IMR-90 (cell line): ENCODE data around the gene LILRA6. TPM values are rescaled to one million over a fixed set of nuclear protein-coding genes. Genes with fewer than 3 reads are reported as not detected.
A peak's percentile ranks its signal among the peaks of the same experiment; 100 is the strongest.

Experiments
- ATAC-seq: fragments of 200-7000 bp; cut with Tn5 transposase; 2 replicates; pipeline ENCODE4 v1.9.1; 2020; ENCODE audit warnings: low read depth, mild to moderate bottlenecking, moderate library complexity
- BruUV-seq: library from RNA; stranded (reverse); fragments of 400-500 nt; replicated peaks from 2 replicates; lab custom pipeline; 2021; lab: Mats Ljungman, UMichigan
- CTCF ChIA-PET: fragments of 300-600 bp; formaldehyde crosslinking; extraction: SDS; loops from one replicate; lab custom pipeline; 2021; ENCODE audit warnings: antibody characterized with exemption; lab: Yijun Ruan, JAX
- POLR2A ChIA-PET: fragments of 300-600 bp; sonication (Branson Sonifier 250); formaldehyde crosslinking; loops from one replicate; lab custom pipeline; 2022; ENCODE audit warnings: antibody characterized with exemption; ENCODE audit not compliant: unreplicated experiment; lab: Charles Lee
- DNase-seq: peaks from one replicate; pipeline ENCODE4 v3.0.0; 2013
- H2AFZ ChIP-seq: replicated peaks from 2 replicates; pipeline ENCODE3; 2013; ENCODE audit warnings: low read length, mild to moderate bottlenecking; ENCODE audit not compliant: poor library complexity
- H2AK5ac ChIP-seq: 2 replicates; pipeline ENCODE4 v1.6.1; 2013; ENCODE audit warnings: low read depth, low read length, inconsistent platforms
- H2AK9ac ChIP-seq: replicated peaks from 2 replicates; pipeline ENCODE3; 2013; ENCODE audit warnings: mild to moderate bottlenecking, low read depth, low read length, moderate library complexity; ENCODE audit not compliant: poor library complexity
- H2BK120ac ChIP-seq: 2 replicates; pipeline ENCODE4 v1.6.1; 2013; ENCODE audit warnings: low read depth, low read length, inconsistent platforms
- H2BK15ac ChIP-seq: 3 replicates; pipeline ENCODE4 v1.6.1; 2013; ENCODE audit warnings: low read depth, low read length, inconsistent platforms
- H2BK20ac ChIP-seq: 2 replicates; pipeline ENCODE4 v1.6.1; 2013; ENCODE audit warnings: low read depth, mild to moderate bottlenecking, inconsistent platforms, low read length, moderate library complexity
- H2BK5ac ChIP-seq: 2 replicates; pipeline ENCODE4 v1.6.1; 2013; ENCODE audit warnings: mild to moderate bottlenecking, low read depth, low read length, inconsistent platforms; ENCODE audit not compliant: poor library complexity, severe bottlenecking
- H3K14ac ChIP-seq: replicated peaks from 2 replicates; pipeline ENCODE4 v1.6.1; 2013; ENCODE audit warnings: low read depth, low read length, inconsistent platforms
- H3K18ac ChIP-seq: 2 replicates; pipeline ENCODE4 v1.6.1; 2013; ENCODE audit warnings: low read depth, low read length, control low read depth
- H3K23ac ChIP-seq: 2 replicates; pipeline ENCODE4 v1.6.1; 2013; ENCODE audit warnings: low read depth, low read length, inconsistent platforms
- H3K27ac ChIP-seq: 2 replicates; pipeline ENCODE4 v1.5.1; 2013; ENCODE audit warnings: mild to moderate bottlenecking, control low read depth, low read length; ENCODE audit not compliant: insufficient read depth
- H3K27me3 ChIP-seq: 2 replicates; pipeline ENCODE4 v1.6.1; 2013; ENCODE audit warnings: low read length; ENCODE audit not compliant: control insufficient read depth, insufficient read depth
- H3K36me3 ChIP-seq: 2 replicates; pipeline ENCODE4 v1.6.1; 2013; ENCODE audit warnings: low read length, mixed read lengths; ENCODE audit not compliant: control insufficient read depth, insufficient read depth
- H3K4ac ChIP-seq: 2 replicates; pipeline ENCODE4 v1.6.1; 2013; ENCODE audit warnings: low read depth, low read length, inconsistent platforms
- H3K4me1 ChIP-seq: 2 replicates; pipeline ENCODE4 v1.6.1; 2013; ENCODE audit warnings: low read length, mixed read lengths; ENCODE audit not compliant: control insufficient read depth, insufficient read depth
- H3K4me2 ChIP-seq: 2 replicates; pipeline ENCODE4 v1.6.1; 2013; ENCODE audit warnings: low read depth, mild to moderate bottlenecking, control low read depth, low read length, moderate library complexity
- H3K4me3 ChIP-seq: 2 replicates; pipeline ENCODE4 v1.5.1; 2013; ENCODE audit warnings: low read depth, mild to moderate bottlenecking, control low read depth, low read length, moderate library complexity; ENCODE audit not compliant: insufficient read depth
- H3K56ac ChIP-seq: 2 replicates; pipeline ENCODE4 v1.6.1; 2013; ENCODE audit warnings: low read length, inconsistent platforms; ENCODE audit not compliant: insufficient read depth; ENCODE audit errors: extremely low read depth
- H3K79me1 ChIP-seq, 2 experiments: 2 replicates each; pipeline ENCODE4 v1.6.1; 2013; ENCODE audit warnings: low read length in 2 of 2, inconsistent platforms in 1 of 2, low read depth in 1 of 2
- H3K9ac ChIP-seq: 2 replicates; pipeline ENCODE4 v1.6.1; 2013; ENCODE audit warnings: low read depth, low read length, control low read depth
- H3K9me1 ChIP-seq: 2 replicates; pipeline ENCODE4 v1.6.1; 2013; ENCODE audit warnings: low read length, inconsistent platforms; ENCODE audit not compliant: insufficient read depth
- H3K9me3 ChIP-seq: 2 replicates; pipeline ENCODE4 v1.6.1; 2013; ENCODE audit warnings: low read length; ENCODE audit not compliant: control insufficient read depth, insufficient read depth
- H4K20me1 ChIP-seq: 2 replicates; pipeline ENCODE4 v1.6.1; 2013; ENCODE audit warnings: low read length, inconsistent platforms; ENCODE audit not compliant: insufficient read depth
- H4K5ac ChIP-seq: 2 replicates; pipeline ENCODE4 v1.6.1; 2013; ENCODE audit warnings: mild to moderate bottlenecking, low read depth, low read length, control low read depth
- H4K8ac ChIP-seq, 2 experiments: 2 replicates each; pipeline ENCODE4 v1.6.1; 2013; ENCODE audit warnings: low read depth in 2 of 2, low read length in 2 of 2, control low read depth in 1 of 2, inconsistent platforms in 1 of 2
- H4K91ac ChIP-seq: 2 replicates; pipeline ENCODE4 v1.6.1; 2013; ENCODE audit warnings: low read depth, low read length, inconsistent platforms; ENCODE audit not compliant: insufficient read depth
- MAFK ChIP-seq: IDR thresholded peaks from 2 replicates; pipeline ENCODE4 v1.6.1; 2012; ENCODE audit warnings: low read depth, low read length, improper control_type of control experiment
- RAD21 ChIP-seq: IDR thresholded peaks from 2 replicates; pipeline ENCODE4 v1.6.1; 2012; ENCODE audit warnings: low read length, improper control_type of control experiment
- RCOR1 ChIP-seq: IDR thresholded peaks from 2 replicates; pipeline ENCODE4 v1.6.1; 2012; ENCODE audit warnings: mild to moderate bottlenecking, low read length, improper control_type of control experiment; ENCODE audit not compliant: insufficient replicate concordance
- RFX5 ChIP-seq: IDR thresholded peaks from 2 replicates; pipeline ENCODE4 v1.8.0; 2012; ENCODE audit warnings: low read depth, mild to moderate bottlenecking, low read length, moderate library complexity
- WGBS, 2 experiments: methylation state at CpG; one replicate each; pipeline versions ENCODE4 v1.1.5 to v1.1.7; 2013; ENCODE audit warnings: missing lambda C conversion rate in 2 of 2; ENCODE audit not compliant: insufficient read length in 1 of 2; ENCODE audit errors: extremely low coverage in 2 of 2; 5-methylcytosine and 5-hydroxymethylcytosine counted together
- dilution Hi-C: fragments of 300-500 bp; cut with HindIII; formaldehyde crosslinking; loops from one replicate; pipeline ENCODE4 v1.14.3; 2018; ENCODE audit warnings: low sequenced_read_pairs; ENCODE audit not compliant: unreplicated experiment
- in situ Hi-C: fragments of 300-500 bp; cut with MboI; formaldehyde crosslinking; loops from 3 replicates; pipeline ENCODE4 v1.14.3; 2019; ENCODE audit warnings: low sequenced_read_pairs, inconsistent platforms, mixed read lengths
- intact Hi-C: fragments of 100-400 bp; cut with micrococcal nuclease; formaldehyde crosslinking; loops from 2 replicates; pipeline ENCODE4 v1.10.0; 2022
- polyA plus RNA-seq, 3 experiments: library from polyadenylated mRNA; depleted of rRNA; stranded (reverse); fragments of >200 nt; gene quantifications; 2 replicates each; pipeline ENCODE4 v1.2.3, GENCODE V29; 2012; ENCODE audit warnings: low replicate concordance in 1 of 3
- total RNA-seq: library from RNA; depleted of rRNA; stranded (reverse); fragments of >200 nt; gene quantifications from 2 replicates; pipeline ENCODE4 v1.2.3, GENCODE V29; 2012

Gene LILRA6
- total and polyA plus RNA-seq, 2 of the 4 experiments (the other 2 are of a cell fraction), result not detected

- Histone ChIP-seq H2BK5ac (no peak overlapping the region), H2BK120ac (no peak overlapping the region), H3K4me3 (no peak overlapping the region), H2BK20ac (no peak overlapping the region), H4K8ac (no peak overlapping the region), H3K23ac (no peak overlapping the region), H3K14ac (no peak overlapping the region), H3K18ac (no peak overlapping the region), H4K91ac (no peak overlapping the region), H2AFZ (no peak overlapping the region), H3K27ac (no peak overlapping the region), H2AK5ac (peak overlapping the region; percentile 21; the same call in 1 of the 2 replicates), H3K9me3 (no peaks in the 10 kb centered on the region), H4K5ac (no peak overlapping the region), H3K9ac (no peak overlapping the region), H3K79me1 (peaks cover 6 to 48% of the 10 kb centered on the region in 2 experiments), H3K9me1 (peaks cover 27% of the 10 kb centered on the region), H3K27me3 (no peaks in the 10 kb centered on the region), H3K56ac (no peak overlapping the region), H4K20me1 (peaks cover 50% of the 10 kb centered on the region), H3K4ac (no peak overlapping the region; the same call in 1 of the 2 replicates), H3K4me2 (no peak overlapping the region), H2BK15ac (no peak overlapping the region), H2AK9ac (peak overlapping the region; percentile 88), H3K36me3 (peaks cover 23% of the 10 kb centered on the region), H3K4me1 (peaks cover 30% of the 10 kb centered on the region)
- CTCF ChIA-PET, result no interaction called here
- no peak for ATAC-seq
- no peak for DNase-seq
- 43% methylated on average over 1 of the region's 12 CpGs; no CpG with 5 or more reads in 1 of the 2 experiments for WGBS, 2 experiments
- in situ Hi-C loops (no loop called here), intact Hi-C loops (loop anchor here (2.0 kb wide), 1 partner anchor 20 kb away; the partner anchor contains the start of gene TSEN34), dilution Hi-C loops (no loop called here)
- POLR2A ChIA-PET, result no interaction called here
- BruUV-seq, result no TSS peak
- TF ChIP-seq MAFK (no peak), RAD21 (no peak), RCOR1 (no peak), RFX5 (no peak)
These were observed 31.4 kb downstream of the LILRA6 start for GRCh38 chr19:54211235-54211634.
